GM19452 (cell line): Measurements from ENCODE around the gene ZNF761.
"Not testable (repeated sequence)": the region's sequence is repeated elsewhere in the genome, so short reads cannot be mapped to it uniquely, and the experiment has no call there.

Experiments used
- ATAC-seq: cut with Tn5 transposase; IDR thresholded peaks from one replicate; pipeline ENCODE4 v1.9.1; 2021; ENCODE audit not compliant: unreplicated experiment

The ZNF761 gene

GRCh38 chr19:53431399-53432087 is at the start of gene ZNF761:
TSS of gene ZNF761 (plus strand) at chr19:53431984. CDS start at chr19:53447269, 15,285 bp downstream.
- ATAC-seq, result peak; percentile 95

GRCh38 chr19:53388168-53388567 is 43.6 kb upstream of the ZNF761 start:
- no peak for ATAC-seq

- no peak for ATAC-seq
These were observed 42.9 kb upstream of the ZNF761 start for GRCh38 chr19:53388904-53389303.

- ATAC-seq, result no peak
These were observed 42.2 kb upstream of the ZNF761 start for GRCh38 chr19:53389571-53389970.

- ATAC-seq, result no peak
These were observed 41.8 kb upstream of the ZNF761 start for GRCh38 chr19:53389978-53390377.

GRCh38 chr19:53394522-53394973 is 37.2 kb upstream of the ZNF761 start:
- ATAC-seq, result no peak

GRCh38 chr19:53394974-53395839 is 36.6 kb upstream of the ZNF761 start, which contains the start of gene ZNF765:
TSS of gene ZNF765 (plus strand) at chr19:53395149. CDS start at chr19:53398016, 2,867 bp downstream.
- ATAC-seq, result peak; percentile 88

GRCh38 chr19:53395840-53396524 is 35.8 kb upstream of the ZNF761 start:
- ATAC-seq, result not testable (repeated sequence)

- no peak for ATAC-seq
These were observed 35.3 kb upstream of the ZNF761 start for GRCh38 chr19:53396525-53396868.

- not testable (repeated sequence) for ATAC-seq
These were observed 33.9 kb upstream of the ZNF761 start for GRCh38 chr19:53397918-53398317.

- ATAC-seq, result no peak
These were observed 22.1 kb upstream of the ZNF761 start for GRCh38 chr19:53409505-53410204.

- ATAC-seq, result not testable (repeated sequence)
These were observed 11.1 kb upstream of the ZNF761 start for GRCh38 chr19:53420520-53421315.

GRCh38 chr19:53422551-53422950 is 9.2 kb upstream of the ZNF761 start:
- no peak for ATAC-seq

- ATAC-seq, result not testable (repeated sequence)
These were observed 8.7 kb upstream of the ZNF761 start for GRCh38 chr19:53423074-53423473.

- not testable (repeated sequence) for ATAC-seq
These were observed 8.1 kb upstream of the ZNF761 start for GRCh38 chr19:53423680-53424079.

- no peak for ATAC-seq
These were observed 6.7 kb upstream of the ZNF761 start for GRCh38 chr19:53424968-53425597.

- peak; percentile 18 for ATAC-seq
These were observed 391 bp downstream of the ZNF761 start for GRCh38 chr19:53432088-53432661.

- not testable (repeated sequence) for ATAC-seq
These were observed 12.0 kb downstream of the ZNF761 start for GRCh38 chr19:53443809-53444208.

GRCh38 chr19:53447196-53447595 is 15.4 kb downstream of the ZNF761 start:
- not testable (repeated sequence) for ATAC-seq
